CD4-positive, alpha-beta T cell (primary cell): ENCODE data around the gene PLCL1. TPM values are rescaled to one million over a fixed set of nuclear protein-coding genes. Genes with fewer than 3 reads are reported as not detected.

Experiments used
- ATAC-seq: fragments of 200-7000 bp; cut with Tn5 transposase; one replicate; pipeline ENCODE4 v1.10.0; 2022; ENCODE audit warnings: mild to moderate bottlenecking; ENCODE audit not compliant: poor library complexity
- CTCF ChIA-PET: fragments of 350-600 bp; sonication (Branson Sonifier 250); formaldehyde crosslinking; loops from one replicate; lab custom pipeline; 2021; ENCODE audit warnings: antibody characterized with exemption, inconsistent platforms; lab: Charles Lee
- POLR2A ChIA-PET: fragments of 350-600 bp; sonication (Branson Sonifier 250); formaldehyde crosslinking; loops from one replicate; lab custom pipeline; 2021; ENCODE audit warnings: antibody characterized with exemption, inconsistent platforms; lab: Charles Lee
- DNase-seq, 14 experiments: peaks; one replicate each; pipeline ENCODE4 v3.0.0-alpha.2; 2013 to 2020; ENCODE audit warnings: mixed read lengths in 2 of 14
- H3K27ac ChIP-seq, 2 donors: one replicate each; pipeline versions ENCODE4 v1.5.1 to v1.7.0; 2013; ENCODE audit warnings: low read length in 2 of 2, low read depth in 1 of 2, mild to moderate bottlenecking in 1 of 2
- H3K27me3 ChIP-seq, 2 experiments: 1 replicate in 1 of 2; 2 replicates in 1 of 2; pipeline versions ENCODE4 v1.6.1 to v1.7.0; 2013; ENCODE audit warnings: low read length in 2 of 2, control low read depth in 1 of 2, mild to moderate bottlenecking in 1 of 2, moderate library complexity in 1 of 2; ENCODE audit not compliant: insufficient read depth in 2 of 2, control insufficient read depth in 1 of 2
- H3K36me3 ChIP-seq: one replicate; pipeline ENCODE4 v1.6.1; 2013; ENCODE audit warnings: low read length, control low read depth; ENCODE audit not compliant: insufficient read depth
- H3K4me1 ChIP-seq: one replicate; pipeline ENCODE4 v1.6.1; 2013; ENCODE audit warnings: low read length, control low read depth; ENCODE audit not compliant: insufficient read depth
- H3K4me3 ChIP-seq: one replicate; pipeline ENCODE4 v1.5.1; 2013; ENCODE audit warnings: mild to moderate bottlenecking, low read length, moderate library complexity
- H3K9me3 ChIP-seq, 2 experiments: 1 replicate in 1 of 2; 2 replicates in 1 of 2; pipeline versions ENCODE4 v1.6.1 to v1.7.0; 2013; ENCODE audit warnings: low read length in 2 of 2, mild to moderate bottlenecking in 2 of 2, control low read depth in 1 of 2, moderate library complexity in 1 of 2; ENCODE audit not compliant: control insufficient read depth in 1 of 2, insufficient read depth in 1 of 2
- H3K27ac Mint-ChIP-seq: one replicate; pipeline ENCODE4 v1.8.0; 2020; ENCODE audit warnings: mixed read lengths
- H3K27me3 Mint-ChIP-seq: one replicate; pipeline ENCODE4 v1.8.0; 2021; ENCODE audit warnings: mixed read lengths
- H3K36me3 Mint-ChIP-seq: one replicate; pipeline ENCODE4 v1.8.0; 2021; ENCODE audit warnings: low read depth, mixed read lengths
- H3K4me1 Mint-ChIP-seq: one replicate; pipeline ENCODE4 v1.8.0; 2021; ENCODE audit warnings: low read depth, mixed read lengths
- H3K4me3 Mint-ChIP-seq: one replicate; pipeline ENCODE4 v1.8.0; 2020; ENCODE audit warnings: mild to moderate bottlenecking, mixed read lengths
- H3K9me3 Mint-ChIP-seq: one replicate; pipeline ENCODE4 v1.8.0; 2020; ENCODE audit warnings: mixed read lengths
- CTCF ChIP-seq: fragments of 200-600 bp; IDR thresholded peaks from one replicate; pipeline ENCODE4 v1.8.0; 2022; ENCODE audit warnings: antibody characterized with exemption, mild to moderate bottlenecking
- intact Hi-C, 2 experiments: fragments of 100-400 bp; cut with DNase I in 1 of 2; cut with micrococcal nuclease in 1 of 2; formaldehyde crosslinking; loops; one replicate each; pipeline versions ENCODE4 v1.15.1 to v1.9.0; 2023 to 2025; cut with DNase I, micrococcal nuclease
- total RNA-seq, 174 experiments: library from RNA in 2 of 174; stranded (reverse) in 2 of 174; gene quantifications; one replicate each; pipeline ENCODE4 v1.2.3 and lab custom pipeline; 2021 to 2026

Gene PLCL1
- total RNA-seq, 2 experiments from 2014 or later = 27.0 to 28.3 TPM

GRCh38 chr2:198098918-198099317 lies 294.5 kb downstream of the PLCL1 start:
- peaks cover 64% of the 10 kb centered on the region for H3K36me3 Mint-ChIP-seq
- H3K4me3 Mint-ChIP-seq = no peak overlapping the region

GRCh38 chr2:198100346-198100745 lies 296.0 kb downstream of the PLCL1 start:
- Mint-ChIP-seq H3K36me3 (peaks cover 66% of the 10 kb centered on the region), H3K27ac (no peak overlapping the region), H3K27me3 (no peaks in the 10 kb centered on the region), H3K4me1 (peaks cover 4% of the 10 kb centered on the region), H3K4me3 (no peak overlapping the region), H3K9me3 (no peaks in the 10 kb centered on the region)
- TF ChIP-seq CTCF = no peak
- no peaks in the 10 kb centered on the region for H3K9me3 ChIP-seq
- ChIA-PET CTCF (no interaction called here), POLR2A (no interaction called here)
- intact Hi-C loops = no loop called here
- DNase-seq (no peak), ATAC-seq (no peak)
- peaks cover 13% of the 10 kb centered on the region for H3K36me3 ChIP-seq
- no peaks in the 10 kb centered on the region for H3K27me3 ChIP-seq
- no peak overlapping the region for H3K27ac ChIP-seq
- no peak overlapping the region for H3K4me3 ChIP-seq
- H3K4me1 ChIP-seq = no peaks in the 10 kb centered on the region

More at GRCh38 chr2:198098918-198099317, 294.5 kb downstream of the PLCL1 start:
- intact Hi-C loops = no loop called here
- H3K27ac Mint-ChIP-seq = no peak overlapping the region
- ChIA-PET POLR2A (no interaction called here), CTCF (interaction anchor here (1.4 kb wide), 1 partner anchor 9 kb away, joined by 5 read pairs; no protein-coding TSS in a partner anchor)
- H3K27me3 Mint-ChIP-seq = no peaks in the 10 kb centered on the region
- TF ChIP-seq CTCF = no peak
- H3K4me3 ChIP-seq = no peak overlapping the region
- ATAC-seq (no peak), DNase-seq (no peak)
- H3K27ac ChIP-seq = no peak overlapping the region
- H3K4me1 Mint-ChIP-seq = peaks cover 4% of the 10 kb centered on the region
- H3K27me3 ChIP-seq = no peaks in the 10 kb centered on the region
- no peaks in the 10 kb centered on the region for H3K9me3 ChIP-seq
- no peaks in the 10 kb centered on the region for H3K4me1 ChIP-seq
- no peaks in the 10 kb centered on the region for H3K9me3 Mint-ChIP-seq
- H3K36me3 ChIP-seq = peaks cover 9% of the 10 kb centered on the region

GRCh38 chr2:198101688-198102087 lies 297.3 kb downstream of the PLCL1 start:
- Histone ChIP-seq H3K4me1 (no peaks in the 10 kb centered on the region), H3K27me3 (no peaks in the 10 kb centered on the region), H3K36me3 (peaks cover 13% of the 10 kb centered on the region), H3K4me3 (no peak overlapping the region), H3K27ac (no peak overlapping the region), H3K9me3 (no peaks in the 10 kb centered on the region)
- intact Hi-C loops = no loop called here
- DNase-seq = no peak
- no peak for TF ChIP-seq CTCF
- H3K4me1 Mint-ChIP-seq = no peaks in the 10 kb centered on the region
- H3K36me3 Mint-ChIP-seq = peaks cover 70% of the 10 kb centered on the region
- H3K27me3 Mint-ChIP-seq = no peaks in the 10 kb centered on the region
- H3K27ac Mint-ChIP-seq = no peak overlapping the region
- CTCF ChIA-PET = interaction anchor here (0.6 kb wide), 1 partner anchor 32 kb away, joined by 3 read pairs; no protein-coding TSS in a partner anchor
- ATAC-seq = no peak
- H3K9me3 Mint-ChIP-seq = no peaks in the 10 kb centered on the region
- no peak overlapping the region for H3K4me3 Mint-ChIP-seq
- POLR2A ChIA-PET = no interaction called here
